Left ventricle myocardium inferior (tissue), 1 donor: Measurements from ENCODE around the gene TMEM52. TPM values are rescaled to one million over a fixed set of nuclear protein-coding genes. Genes with fewer than 3 reads are reported as not detected.

Source experiments
- DNase-seq: peaks from one replicate; pipeline ENCODE4 v3.0.0-alpha.2; 2020
- H3K27ac ChIP-seq: fragments of 200-600 bp; replicated peaks from 2 replicates; pipeline ENCODE4 v1.8.0; 2021
- H3K27me3 ChIP-seq: fragments of 200-600 bp; 2 replicates; pipeline ENCODE4 v1.8.0; 2021; ENCODE audit warnings: low read depth
- H3K36me3 ChIP-seq: fragments of 200-600 bp; 2 replicates; pipeline ENCODE4 v1.8.0; 2021
- H3K4me1 ChIP-seq: fragments of 200-600 bp; 2 replicates; pipeline ENCODE4 v1.8.0; 2021
- H3K4me3 ChIP-seq: fragments of 200-600 bp; 2 replicates; pipeline ENCODE4 v1.8.0; 2021; ENCODE audit warnings: mild to moderate bottlenecking, moderate library complexity
- H3K9me3 ChIP-seq: fragments of 200-600 bp; replicated peaks from 2 replicates; pipeline ENCODE4 v1.8.0; 2021
- intact Hi-C: fragments of 100-400 bp; cut with micrococcal nuclease; formaldehyde crosslinking; loops from one replicate; pipeline ENCODE4 v1.11.0; 2022
- long read RNA-seq: library from polyadenylated mRNA; unstranded; transcript quantifications from one replicate; pipeline ENCODE4 v2.0.0, GENCODE V29; 2021
- total RNA-seq: library from RNA; stranded (reverse); fragmentation: NEBNext Ultra II Directional; extraction: Animal tissue kit (Norgen Biotek cat#: 25700); gene quantifications from one replicate; pipeline ENCODE4 v1.2.1, GENCODE V29; 2021
- TF ChIP-seq, protein P1 (sequence below): fragments of 200-600 bp; IDR thresholded peaks from 2 replicates; pipeline ENCODE4 v1.8.0; 2021; ENCODE audit warnings: antibody characterized with exemption, mild to moderate bottlenecking, borderline replicate concordance
- donor health status: DM: no; HTN: yes; CAD: no; lungs with severe emphysema.

TMEM52 gene
- total RNA-seq: 0.47 TPM
- long read RNA-seq, partial matches to known transcripts: 0 of 1 reads
- long read RNA-seq, other reads (novel, unspliced or antisense): 0 of 1 reads

DNA sequence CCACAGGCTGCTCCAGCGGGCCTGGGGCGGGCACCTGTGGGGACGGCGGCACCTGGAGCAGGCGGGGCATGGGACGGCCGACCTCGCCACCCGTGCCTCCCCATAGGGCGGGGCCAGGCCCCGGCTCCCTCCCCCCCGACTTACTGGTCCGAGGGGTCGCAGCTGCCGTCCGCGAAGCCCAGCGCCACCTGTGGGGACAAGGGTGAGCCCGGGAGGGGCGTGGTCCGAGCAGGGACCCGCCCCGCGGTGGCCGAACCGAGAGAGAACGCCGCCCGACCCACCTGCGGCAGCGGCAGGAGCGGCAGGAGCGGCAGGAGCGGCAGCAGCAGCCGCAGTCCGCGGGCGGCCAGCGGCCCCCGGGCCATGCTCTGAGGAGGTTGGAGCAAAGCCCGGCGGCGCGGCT lies at the start of gene TMEM52:
TMEM52 (minus strand) TSS at position 379 of the 403 bp plus-strand sequence; CDS start at position 365, 14 bp downstream.
- Histone ChIP-seq H3K4me3 (peak within 1 kb of the TSS; percentile 75), H3K9me3 (no peaks in the 10 kb centered on the region), H3K27ac (peak within 1 kb of the TSS; percentile 72), H3K27me3 (no peaks in the 10 kb centered on the region), H3K4me1 (peaks cover 23% of the 10 kb centered on the region), H3K36me3 (no peaks in the 10 kb centered on the region)
- DNase-seq: no peak
- TF ChIP-seq, protein P1, sequence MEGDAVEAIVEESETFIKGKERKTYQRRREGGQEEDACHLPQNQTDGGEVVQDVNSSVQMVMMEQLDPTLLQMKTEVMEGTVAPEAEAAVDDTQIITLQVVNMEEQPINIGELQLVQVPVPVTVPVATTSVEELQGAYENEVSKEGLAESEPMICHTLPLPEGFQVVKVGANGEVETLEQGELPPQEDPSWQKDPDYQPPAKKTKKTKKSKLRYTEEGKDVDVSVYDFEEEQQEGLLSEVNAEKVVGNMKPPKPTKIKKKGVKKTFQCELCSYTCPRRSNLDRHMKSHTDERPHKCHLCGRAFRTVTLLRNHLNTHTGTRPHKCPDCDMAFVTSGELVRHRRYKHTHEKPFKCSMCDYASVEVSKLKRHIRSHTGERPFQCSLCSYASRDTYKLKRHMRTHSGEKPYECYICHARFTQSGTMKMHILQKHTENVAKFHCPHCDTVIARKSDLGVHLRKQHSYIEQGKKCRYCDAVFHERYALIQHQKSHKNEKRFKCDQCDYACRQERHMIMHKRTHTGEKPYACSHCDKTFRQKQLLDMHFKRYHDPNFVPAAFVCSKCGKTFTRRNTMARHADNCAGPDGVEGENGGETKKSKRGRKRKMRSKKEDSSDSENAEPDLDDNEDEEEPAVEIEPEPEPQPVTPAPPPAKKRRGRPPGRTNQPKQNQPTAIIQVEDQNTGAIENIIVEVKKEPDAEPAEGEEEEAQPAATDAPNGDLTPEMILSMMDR: no peak
- intact Hi-C loops: no loop called here

DNA sequence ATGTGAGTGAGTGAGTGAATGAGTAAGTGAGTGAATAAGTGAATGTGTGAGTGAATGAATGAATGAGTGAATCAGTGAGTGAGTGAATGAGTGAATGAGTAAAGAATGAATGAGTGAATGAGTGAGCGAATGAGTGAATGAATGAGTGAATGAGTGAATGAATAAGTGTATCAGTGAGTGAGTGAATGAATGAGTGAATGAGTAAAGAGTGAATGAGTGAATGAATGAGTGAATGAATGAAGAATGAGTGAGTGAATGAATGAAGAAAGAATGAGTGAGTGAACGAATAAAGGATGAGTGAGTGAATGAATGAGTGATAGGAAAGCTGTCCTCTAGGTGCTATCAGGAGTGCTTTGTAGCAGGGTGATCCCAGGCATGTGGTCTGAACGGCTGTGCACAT lies 48.8 kb upstream of the TMEM52 start:
- intact Hi-C loops: no loop called here
- TF ChIP-seq, protein P1: no peak
- no peaks in the 10 kb centered on the region for H3K4me1 ChIP-seq
- DNase-seq: no peak
- no peak overlapping the region for H3K27ac ChIP-seq
- H3K36me3 ChIP-seq: no peaks in the 10 kb centered on the region
- no peaks in the 10 kb centered on the region for H3K9me3 ChIP-seq
- no peak overlapping the region for H3K4me3 ChIP-seq
- peaks cover 76% of the 10 kb centered on the region for H3K27me3 ChIP-seq

DNA sequence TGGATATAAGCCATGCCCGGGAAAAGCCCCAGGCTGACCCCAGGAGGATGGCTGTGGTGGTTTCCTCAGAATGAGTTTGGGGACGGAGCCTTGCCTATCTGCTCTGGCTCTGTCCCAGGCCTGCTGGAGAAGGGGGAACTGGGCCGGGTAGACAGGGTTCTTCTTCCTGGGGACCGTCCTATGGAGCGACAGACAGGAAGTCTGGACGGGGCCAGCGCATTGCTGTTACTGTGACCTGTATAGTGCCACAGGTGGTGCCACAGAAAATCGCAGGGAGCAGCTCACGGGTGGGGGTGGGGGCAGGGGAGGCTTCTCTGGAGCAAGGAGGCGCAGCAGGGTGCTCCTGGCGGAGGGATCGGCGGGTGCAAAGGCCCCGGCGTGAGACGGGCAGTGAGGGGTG lies 48.1 kb upstream of the TMEM52 start:
- no peak overlapping the region for H3K4me3 ChIP-seq
- no peaks in the 10 kb centered on the region for H3K36me3 ChIP-seq
- H3K27ac ChIP-seq: no peak overlapping the region
- H3K27me3 ChIP-seq: peaks cover 75% of the 10 kb centered on the region
- DNase-seq: no peak
- H3K4me1 ChIP-seq: no peaks in the 10 kb centered on the region
- TF ChIP-seq, protein P1: no peak
- no peaks in the 10 kb centered on the region for H3K9me3 ChIP-seq
- intact Hi-C loops: no loop called here

DNA sequence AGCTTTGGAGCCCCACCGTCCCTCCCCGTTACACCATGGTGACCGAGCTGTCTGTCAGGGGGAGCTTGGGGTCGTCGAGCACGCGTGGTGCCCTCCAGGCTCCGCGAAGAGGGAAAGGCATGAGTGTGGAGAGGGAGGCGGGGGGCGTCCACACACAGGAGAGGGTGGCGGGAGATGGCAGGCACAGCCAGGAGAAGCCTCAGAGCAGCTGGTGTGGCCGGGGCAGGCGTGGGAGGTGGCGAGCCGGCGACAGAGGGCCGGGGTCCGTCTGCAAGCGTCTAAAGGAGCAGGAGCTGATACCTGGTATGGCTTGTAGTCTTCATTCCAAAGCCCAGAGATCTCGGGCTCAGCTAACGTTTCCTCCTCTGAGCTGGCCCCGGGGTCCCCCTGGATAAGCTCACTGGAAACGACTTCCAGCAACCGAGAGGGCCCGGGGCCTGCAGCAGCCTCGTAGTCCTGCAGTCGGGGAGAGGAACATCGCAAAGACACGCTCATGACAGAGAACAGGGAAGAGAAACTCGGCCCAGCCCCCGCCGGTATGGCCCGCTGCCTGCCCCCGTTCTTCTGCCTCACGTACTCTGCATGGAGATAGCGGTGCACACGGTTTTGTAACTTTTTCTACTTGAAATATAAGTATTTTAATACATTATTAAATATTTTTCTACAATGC lies 47.1 kb upstream of the TMEM52 start:
- Histone ChIP-seq H3K9me3 (no peaks in the 10 kb centered on the region), H3K27me3 (peaks cover 73% of the 10 kb centered on the region), H3K4me1 (no peaks in the 10 kb centered on the region), H3K4me3 (no peak overlapping the region), H3K36me3 (no peaks in the 10 kb centered on the region), H3K27ac (no peak overlapping the region)
- DNase-seq: no peak
- TF ChIP-seq, protein P1: no peak
- intact Hi-C loops: no loop called here

DNA sequence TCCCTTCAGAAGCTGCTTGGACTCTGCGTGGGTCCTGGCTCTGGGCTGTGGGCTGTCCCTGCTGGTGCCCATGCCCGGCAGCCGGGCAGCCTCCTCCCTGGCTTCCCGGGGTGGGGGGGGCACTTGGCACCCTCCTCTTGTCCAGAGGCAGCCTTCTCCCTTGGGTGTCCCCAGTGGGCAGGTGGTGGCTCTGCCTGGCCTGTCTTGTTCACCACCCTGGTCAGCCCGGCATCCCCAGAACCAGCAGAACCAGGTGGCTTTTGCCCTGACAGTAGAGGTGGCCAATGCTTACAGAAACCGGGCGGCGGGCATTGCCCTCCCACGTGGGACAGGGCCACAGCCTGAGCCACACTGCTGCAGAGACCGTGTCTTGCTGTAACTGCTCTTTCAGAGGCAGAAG lies 46.5 kb upstream of the TMEM52 start:
- H3K9me3 ChIP-seq: no peaks in the 10 kb centered on the region
- DNase-seq: no peak
- peaks cover 80% of the 10 kb centered on the region for H3K27me3 ChIP-seq
- no peaks in the 10 kb centered on the region for H3K36me3 ChIP-seq
- peaks cover under 1% of the 10 kb centered on the region for H3K4me1 ChIP-seq
- no peak overlapping the region for H3K4me3 ChIP-seq
- H3K27ac ChIP-seq: no peak overlapping the region
- intact Hi-C loops: no loop called here
- TF ChIP-seq, protein P1: no peak
